Natural killer cell (primary cell): ENCODE measurements around the gene SNRPA1. TPM values are rescaled to one million over a fixed set of nuclear protein-coding genes. Genes with fewer than 3 reads are reported as not detected.
A peak's percentile ranks its signal among the peaks of the same experiment; 100 is the strongest.

Experiments used
- ATAC-seq, 3 donors: fragments of 150-1000 bp in 2 of 3; fragments of 200-7000 bp in 1 of 3; cut with Tn5 transposase; 1 replicate in 1 of 3; 2 replicates in 2 of 3; pipeline ENCODE4 v1.10.0; 2021; ENCODE audit warnings: mild to moderate bottlenecking in 2 of 3, moderate library complexity in 2 of 3
- DNase-seq, 2 donors: peaks; one replicate each; pipeline versions ENCODE4 v3.0.0 to v3.0.0-alpha.2; 2013 to 2021; ENCODE audit warnings: mixed read lengths in 1 of 2
- H3K27ac ChIP-seq: one replicate; pipeline ENCODE4 v1.5.1; 2013; ENCODE audit warnings: mild to moderate bottlenecking, low read length
- H3K27me3 ChIP-seq: one replicate; pipeline ENCODE4 v1.6.1; 2013; ENCODE audit warnings: low read length; ENCODE audit not compliant: control insufficient read depth, insufficient read depth
- H3K36me3 ChIP-seq: one replicate; pipeline ENCODE4 v1.6.1; 2013; ENCODE audit warnings: low read length; ENCODE audit not compliant: control insufficient read depth, insufficient read depth
- H3K4me1 ChIP-seq: one replicate; pipeline ENCODE4 v1.6.1; 2013; ENCODE audit warnings: low read length; ENCODE audit not compliant: control insufficient read depth, insufficient read depth
- H3K4me3 ChIP-seq: one replicate; pipeline ENCODE4 v1.5.1; 2013; ENCODE audit warnings: low read length
- H3K9me3 ChIP-seq: one replicate; pipeline ENCODE4 v1.6.1; 2013; ENCODE audit warnings: low read length; ENCODE audit not compliant: control insufficient read depth, insufficient read depth
- H3K27ac Mint-ChIP-seq, 2 donors: one replicate each; pipeline ENCODE4 v1.8.0; 2022; ENCODE audit warnings: mild to moderate bottlenecking in 2 of 2, mixed read lengths in 2 of 2, moderate library complexity in 1 of 2
- H3K27me3 Mint-ChIP-seq, 2 donors: one replicate each; pipeline ENCODE4 v1.8.0; 2022; ENCODE audit warnings: low read depth in 2 of 2, mixed read lengths in 2 of 2
- H3K36me3 Mint-ChIP-seq: one replicate; pipeline ENCODE4 v1.8.0; 2022; ENCODE audit warnings: mixed read lengths
- H3K4me1 Mint-ChIP-seq, 2 donors: one replicate each; pipeline ENCODE4 v1.8.0; 2022; ENCODE audit warnings: mixed read lengths in 2 of 2
- H3K4me3 Mint-ChIP-seq: one replicate; pipeline ENCODE4 v1.8.0; 2022; ENCODE audit warnings: mild to moderate bottlenecking, moderate library complexity, mixed read lengths
- H3K9me3 Mint-ChIP-seq, 2 donors: one replicate each; pipeline ENCODE4 v1.8.0; 2022; ENCODE audit warnings: mixed read lengths in 2 of 2
- CTCF ChIP-seq: fragments of 200-600 bp; IDR thresholded peaks from one replicate; pipeline ENCODE4 v1.8.0; 2022; ENCODE audit warnings: antibody characterized with exemption
- WGBS: methylation state at CpG from one replicate; pipeline ENCODE4 v1.1.7; 2013; ENCODE audit warnings: missing lambda C conversion rate; ENCODE audit not compliant: insufficient coverage; 5-methylcytosine and 5-hydroxymethylcytosine counted together
- intact Hi-C: fragments of 100-400 bp; cut with micrococcal nuclease; formaldehyde crosslinking; loops from one replicate; pipeline ENCODE4 v1.14.2; 2022
- total RNA-seq, 4 donors: library from RNA; stranded (reverse); fragments of 120-200 nt in 1 of 4; gene quantifications; one replicate each; pipeline versions ENCODE4 v1.2.3 to v1.2.4, GENCODE V29; 2013 to 2022

Gene SNRPA1
- total RNA-seq, 3 donors from 2014 or later (not counting 1 experiment from before 2014, with no cell fraction given) = 146 to 174 (median 167) TPM

- intact Hi-C loops = loop anchor here (5.0 kb wide), 2 partner anchors 108 to 643 kb away; partner anchors contain the start of genes ASB7 and LINS1
- no peaks in the 10 kb centered on the region for H3K9me3 Mint-ChIP-seq
- Histone ChIP-seq H3K36me3 (no peaks in the 10 kb centered on the region), H3K4me3 (no peak overlapping the region), H3K27ac (no peak overlapping the region), H3K27me3 (no peaks in the 10 kb centered on the region), H3K9me3 (no peaks in the 10 kb centered on the region), H3K4me1 (peaks cover 57% of the 10 kb centered on the region)
- no peaks in the 10 kb centered on the region for H3K27me3 Mint-ChIP-seq
- H3K27ac Mint-ChIP-seq = peak overlapping the region; percentile 85 to 95
- ATAC-seq (no peak), DNase-seq (no peak)
- WGBS = 93% methylated on average over 12 of the region's 14 CpGs
- no peaks in the 10 kb centered on the region for H3K36me3 Mint-ChIP-seq
- peak overlapping the region; percentile 93 for H3K4me3 Mint-ChIP-seq
- peaks cover 74 to 79% of the 10 kb centered on the region in 2 donors for H3K4me1 Mint-ChIP-seq
- TF ChIP-seq CTCF = no peak
Measured at GRCh38 chr15:101244889-101245668, 50.0 kb downstream of the SNRPA1 start.

- Mint-ChIP-seq H3K9me3 (no peaks in the 10 kb centered on the region), H3K27ac (peak overlapping the region; percentile 85 to 95), H3K4me3 (peak overlapping the region; percentile 93), H3K4me1 (peaks cover 78 to 79% of the 10 kb centered on the region in 2 donors), H3K36me3 (no peaks in the 10 kb centered on the region), H3K27me3 (no peaks in the 10 kb centered on the region)
- H3K4me1 ChIP-seq = peaks cover 57% of the 10 kb centered on the region
- TF ChIP-seq CTCF = no peak
- no peak overlapping the region for H3K4me3 ChIP-seq
- H3K27ac ChIP-seq = peak overlapping the region; percentile 28
- H3K27me3 ChIP-seq = no peaks in the 10 kb centered on the region
- H3K9me3 ChIP-seq = no peaks in the 10 kb centered on the region
- intact Hi-C loops = loop anchor here (5.0 kb wide), 2 partner anchors 107 to 642 kb away; partner anchors contain the start of genes ASB7 and LINS1
- no peaks in the 10 kb centered on the region for H3K36me3 ChIP-seq
- ATAC-seq = no peak
- WGBS = 26% methylated on average over 7 of the region's 7 CpGs
- DNase-seq = peak in 1 of 2 donors; percentile 44
Measured at GRCh38 chr15:101244036-101244781, 50.8 kb downstream of the SNRPA1 start.

- H3K4me1 Mint-ChIP-seq = peaks cover 85% of the 10 kb centered on the region in 2 donors
Measured at GRCh38 chr15:101243420-101243819, 51.6 kb downstream of the SNRPA1 start.

More at GRCh38 chr15:101243420-101243819, 51.6 kb downstream of the SNRPA1 start:
- Histone ChIP-seq H3K4me3 (no peak overlapping the region), H3K4me1 (peaks cover 57% of the 10 kb centered on the region), H3K27ac (peak overlapping the region; percentile 28), H3K36me3 (no peaks in the 10 kb centered on the region), H3K27me3 (no peaks in the 10 kb centered on the region), H3K9me3 (no peaks in the 10 kb centered on the region)
- H3K36me3 Mint-ChIP-seq = no peaks in the 10 kb centered on the region
- H3K27ac Mint-ChIP-seq = peak overlapping the region; percentile 85 to 95
- no peak for ATAC-seq
- WGBS = 92% methylated on average over 9 of the region's 9 CpGs
- TF ChIP-seq CTCF = no peak
- no peaks in the 10 kb centered on the region for H3K27me3 Mint-ChIP-seq
- no peak for DNase-seq
- intact Hi-C loops = loop anchor here (2.0 to 5.0 kb wide), 3 partner anchors 51 to 641 kb away; partner anchors contain the start of genes ASB7, LINS1 and SNRPA1
- peak overlapping the region; percentile 93 for H3K4me3 Mint-ChIP-seq
- no peaks in the 10 kb centered on the region for H3K9me3 Mint-ChIP-seq
